Measurements from ENCODE around the gene NTN1. TPM values are rescaled to one million over a fixed set of nuclear protein-coding genes. Genes with fewer than 3 reads are reported as not detected.

The NTN1 gene
- total and polyA plus RNA-seq, 12 donors, result 0.12 to 0.84 (median 0.28) TPM

- Histone ChIP-seq H3K27me3 (no peaks in the 10 kb centered on the region), H3K4me3 (no peak overlapping the region), H3K36me3 (replicated peaks in 1 of 2) (no peaks in the 10 kb centered on the region), H3K9me3 (replicated peaks in 1 of 3) (no peaks in the 10 kb centered on the region), H3K27ac (no peak overlapping the region), H3K4me1 (replicated peaks in 1 of 2) (no peaks in the 10 kb centered on the region)
- TF ChIP-seq, protein P1, sequence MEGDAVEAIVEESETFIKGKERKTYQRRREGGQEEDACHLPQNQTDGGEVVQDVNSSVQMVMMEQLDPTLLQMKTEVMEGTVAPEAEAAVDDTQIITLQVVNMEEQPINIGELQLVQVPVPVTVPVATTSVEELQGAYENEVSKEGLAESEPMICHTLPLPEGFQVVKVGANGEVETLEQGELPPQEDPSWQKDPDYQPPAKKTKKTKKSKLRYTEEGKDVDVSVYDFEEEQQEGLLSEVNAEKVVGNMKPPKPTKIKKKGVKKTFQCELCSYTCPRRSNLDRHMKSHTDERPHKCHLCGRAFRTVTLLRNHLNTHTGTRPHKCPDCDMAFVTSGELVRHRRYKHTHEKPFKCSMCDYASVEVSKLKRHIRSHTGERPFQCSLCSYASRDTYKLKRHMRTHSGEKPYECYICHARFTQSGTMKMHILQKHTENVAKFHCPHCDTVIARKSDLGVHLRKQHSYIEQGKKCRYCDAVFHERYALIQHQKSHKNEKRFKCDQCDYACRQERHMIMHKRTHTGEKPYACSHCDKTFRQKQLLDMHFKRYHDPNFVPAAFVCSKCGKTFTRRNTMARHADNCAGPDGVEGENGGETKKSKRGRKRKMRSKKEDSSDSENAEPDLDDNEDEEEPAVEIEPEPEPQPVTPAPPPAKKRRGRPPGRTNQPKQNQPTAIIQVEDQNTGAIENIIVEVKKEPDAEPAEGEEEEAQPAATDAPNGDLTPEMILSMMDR (IDR thresholded peaks at IDR 0.05), result no peak
- no peak for TF ChIP-seq POLR2A (IDR thresholded peaks at IDR 0.05)
- DNase-seq, result no peak
- intact Hi-C loops (cut with DNase I), result no loop called here
- 66 to 86% (median 74%) methylated on average over 5 of the region's 5 CpGs for WGBS, 4 donors
Observed at GRCh38 chr17:9200699-9201359, 179.5 kb downstream of the NTN1 start.

- intact Hi-C loops (cut with DNase I), result no loop called here
- Histone ChIP-seq H3K36me3 (replicated peaks in 1 of 2) (no peaks in the 10 kb centered on the region), H3K4me3 (no peak overlapping the region), H3K27ac (no peak overlapping the region), H3K4me1 (replicated peaks in 1 of 2) (peaks cover 0 to 10% of the 10 kb centered on the region in 2 donors), H3K27me3 (no peaks in the 10 kb centered on the region), H3K9me3 (replicated peaks in 1 of 3) (no peaks in the 10 kb centered on the region)
- WGBS, 4 donors, result 84 to 89% (median 88%) methylated on average over 5 of the region's 5 CpGs
- DNase-seq, result no peak
- no peak for TF ChIP-seq POLR2A (IDR thresholded peaks at IDR 0.05)
- TF ChIP-seq, protein P1 (IDR thresholded peaks at IDR 0.05), result no peak
Observed at GRCh38 chr17:9202532-9202931, 181.2 kb downstream of the NTN1 start.

DNA sequence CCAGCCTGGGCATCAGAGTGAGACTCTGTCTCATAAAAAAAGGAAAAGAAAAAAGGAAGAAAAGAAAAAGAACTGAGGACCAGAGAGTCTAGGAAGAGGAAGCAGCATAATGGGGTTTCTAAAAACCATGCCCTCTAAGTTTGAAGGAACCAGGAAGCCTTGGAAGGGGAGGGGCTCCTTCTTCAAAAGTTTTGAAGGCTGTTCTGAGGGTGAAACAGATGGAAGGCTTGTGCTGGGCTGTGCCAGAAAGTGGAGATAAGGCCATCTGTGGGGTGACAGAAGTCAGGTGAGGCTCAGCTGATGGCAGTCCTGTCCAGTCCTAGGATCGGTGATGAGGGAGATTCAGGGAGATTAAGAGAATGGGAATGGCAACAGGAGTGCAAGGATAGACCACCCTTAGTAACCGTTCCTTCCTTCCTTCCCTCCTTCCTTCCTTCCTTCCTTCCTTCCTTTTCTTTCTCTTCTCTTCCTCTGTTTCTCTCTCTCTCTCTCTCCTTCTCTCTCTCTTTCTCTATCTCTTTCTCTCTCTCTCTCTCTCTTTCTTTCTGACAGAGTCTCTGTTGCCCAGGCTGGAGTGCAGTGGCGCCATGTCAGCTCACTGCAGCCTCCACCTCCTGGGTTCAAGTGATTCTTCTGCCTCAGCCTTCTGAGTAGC lies 182.6 kb downstream of the NTN1 start:
- peaks cover 0 to 10% of the 10 kb centered on the region in 2 donors for H3K4me1 ChIP-seq (replicated peaks in 1 of 2)
- no peaks in the 10 kb centered on the region for H3K27me3 ChIP-seq
- intact Hi-C loops (cut with DNase I), result no loop called here
- H3K4me3 ChIP-seq, result no peak overlapping the region
- DNase-seq, result no peak
- no peak overlapping the region for H3K27ac ChIP-seq
- WGBS, 4 donors, result 67 to 80% (median 70%) methylated on average over 3 of the region's 3 CpGs
- H3K36me3 ChIP-seq (replicated peaks in 1 of 2), result no peaks in the 10 kb centered on the region
- no peak for TF ChIP-seq POLR2A (IDR thresholded peaks at IDR 0.05)
- TF ChIP-seq, protein P1 (IDR thresholded peaks at IDR 0.05), result no peak
- H3K9me3 ChIP-seq (replicated peaks in 1 of 3), result no peaks in the 10 kb centered on the region

GRCh38 chr17:9204637-9205329 lies 183.5 kb downstream of the NTN1 start:
- no peaks in the 10 kb centered on the region for H3K27me3 ChIP-seq
- no peak overlapping the region for H3K4me3 ChIP-seq
- no peaks in the 10 kb centered on the region for H3K9me3 ChIP-seq (replicated peaks in 1 of 3)
- WGBS, 4 donors, result 64 to 88% (median 81%) methylated on average over 5 of the region's 5 CpGs
- peaks cover 0 to 10% of the 10 kb centered on the region in 2 donors for H3K4me1 ChIP-seq (replicated peaks in 1 of 2)
- no peaks in the 10 kb centered on the region for H3K36me3 ChIP-seq (replicated peaks in 1 of 2)
- H3K27ac ChIP-seq, result no peak overlapping the region
- no peak for DNase-seq
- TF ChIP-seq POLR2A (IDR thresholded peaks at IDR 0.05), result no peak
- TF ChIP-seq, protein P1 (IDR thresholded peaks at IDR 0.05), result no peak
- intact Hi-C loops (cut with DNase I), result no loop called here

Data from adrenal gland (tissue), 12 donors.